SK-N-SH (cell line): ENCODE results near the gene FKBP6. TPM values are rescaled to one million over a fixed set of nuclear protein-coding genes. Genes with fewer than 3 reads are reported as not detected.

Experiments
- CTCF ChIA-PET: fragments of 300-600, 350-600 bp; formaldehyde crosslinking; extraction: SDS; loops from one replicate; lab custom pipeline; 2021; lab: Yijun Ruan, JAX
- POLR2A ChIA-PET: fragments of 350-600 bp; sonication (Branson Sonifier 250); formaldehyde crosslinking; extraction: SDS; loops from one replicate; lab custom pipeline; 2020; ENCODE audit warnings: antibody characterized with exemption, inconsistent platforms; lab: Yijun Ruan, JAX
- DNase-seq: peaks from one replicate; pipeline ENCODE4 v3.0.0; 2012
- H2AFZ ChIP-seq: fragments of 200-600 bp; sonication (generic); 2 replicates; pipeline ENCODE4 v1.8.1; 2016; ENCODE audit warnings: antibody characterized with exemption, mild to moderate bottlenecking, low read depth
- H3F3A ChIP-seq: fragments of 200-600 bp; sonication (generic); replicated peaks from 2 replicates; pipeline ENCODE3; 2016; ENCODE audit warnings: antibody characterized with exemption, mild to moderate bottlenecking; ENCODE audit not compliant: insufficient read depth
- H3K27ac ChIP-seq, 2 experiments: fragments of 200-500 bp in 1 of 2; fragments of 200-600 bp in 1 of 2; sonication (Bioruptor generic) in 1 of 2; sonication (generic), shearing (Covaris generic) in 1 of 2; 2 replicates each; pipeline versions ENCODE4 v1.5.1 to v1.6.1; 2014 to 2016; ENCODE audit warnings: low read depth in 2 of 2, inconsistent platforms in 1 of 2, low read length in 1 of 2, mild to moderate bottlenecking in 1 of 2, mixed read lengths in 1 of 2
- H3K27me3 ChIP-seq: fragments of 200-600 bp; sonication (generic), shearing (Covaris generic); 2 replicates; pipeline ENCODE4 v1.6.1; 2016; ENCODE audit warnings: mixed run types; ENCODE audit not compliant: insufficient read depth
- H3K36me3 ChIP-seq, 2 experiments: fragments of 200-500 bp in 1 of 2; fragments of 200-600 bp in 1 of 2; sonication (Bioruptor generic) in 1 of 2; sonication (generic) in 1 of 2; replicated peaks in 1 of 2; 2 replicates each; pipeline versions ENCODE3 to v1.5.1; 2014 to 2016; ENCODE audit warnings: low read length in 1 of 2, mild to moderate bottlenecking in 1 of 2; ENCODE audit not compliant: insufficient read depth in 2 of 2, control insufficient read depth in 1 of 2
- H3K4me1 ChIP-seq, 2 experiments: fragments of 200-500 bp in 1 of 2; fragments of 200-600 bp in 1 of 2; sonication (Bioruptor generic) in 1 of 2; sonication (generic), shearing (Covaris generic) in 1 of 2; 2 replicates each; pipeline versions ENCODE4 v1.5.1 to v1.6.1; 2014 to 2016; ENCODE audit warnings: low read depth in 1 of 2, low read length in 1 of 2, mixed run types in 1 of 2; ENCODE audit not compliant: insufficient read depth in 2 of 2, control insufficient read depth in 1 of 2
- H3K4me2 ChIP-seq: fragments of 200-600 bp; sonication (generic), shearing (Covaris generic); 2 replicates; pipeline ENCODE4 v1.6.1; 2017; ENCODE audit warnings: mixed run types
- H3K4me3 ChIP-seq, 2 experiments: fragments of 200-500 bp in 1 of 2; fragments of 200-600 bp in 1 of 2; sonication (Bioruptor generic) in 1 of 2; sonication (generic), shearing (Covaris generic) in 1 of 2; 2 replicates each; pipeline versions ENCODE4 v1.5.1 to v1.8.1; 2014 to 2016; ENCODE audit warnings: low read depth in 2 of 2, inconsistent platforms in 1 of 2, low read length in 1 of 2, mild to moderate bottlenecking in 1 of 2, mixed read lengths in 1 of 2, moderate library complexity in 1 of 2
- H3K79me2 ChIP-seq: fragments of 200-600 bp; sonication (generic); 2 replicates; pipeline ENCODE4 v1.8.1; 2017; ENCODE audit warnings: mild to moderate bottlenecking; ENCODE audit not compliant: insufficient read depth
- H3K9ac ChIP-seq: fragments of 200-600 bp; sonication (generic); 2 replicates; pipeline ENCODE4 v1.6.1; 2017; ENCODE audit warnings: mixed run types
- H3K9me2 ChIP-seq: fragments of 200-600 bp; sonication (generic); 2 replicates; pipeline ENCODE4 v1.6.1; 2017; ENCODE audit warnings: mixed run types
- H3K9me3 ChIP-seq: fragments of 200-600 bp; sonication (generic); 2 replicates; pipeline ENCODE4 v1.6.1; 2017; ENCODE audit warnings: mixed run types, mild to moderate bottlenecking, moderate library complexity
- H4K20me1 ChIP-seq: fragments of 200-600 bp; sonication (generic); 2 replicates; pipeline ENCODE4 v1.6.1; 2017; ENCODE audit warnings: mild to moderate bottlenecking, mixed run types; ENCODE audit not compliant: insufficient read depth
- CHD2 ChIP-seq: fragments of 150-350 bp; IDR thresholded peaks from 2 replicates; pipeline ENCODE4 v1.6.1; 2018; ENCODE audit warnings: low read length; ENCODE audit not compliant: partially characterized antibody
- CTCF ChIP-seq: fragments of 200-600 bp; sonication (generic); IDR thresholded peaks from 2 replicates; pipeline ENCODE4 v1.6.1; 2017; ENCODE audit warnings: antibody characterized with exemption, mild to moderate bottlenecking, moderate library complexity
- ELF1 ChIP-seq: IDR thresholded peaks from 2 replicates; pipeline ENCODE4 v1.4.0; 2012
- FOXJ3 ChIP-seq: sonication (generic); formaldehyde crosslinking; IDR thresholded peaks from 2 replicates; pipeline ENCODE4 v1.5.1; 2020; ENCODE audit warnings: mild to moderate bottlenecking, missing genetic modification reagents
- GABPA ChIP-seq: IDR thresholded peaks from 2 replicates; pipeline ENCODE4 v1.4.0; 2012; ENCODE audit warnings: low read depth, mild to moderate bottlenecking
- IRF3 ChIP-seq: fragments of 150-350 bp; IDR thresholded peaks from 2 replicates; pipeline ENCODE4 v1.6.1; 2016; ENCODE audit warnings: mild to moderate bottlenecking, low read depth, low read length
- JUND ChIP-seq: IDR thresholded peaks from 2 replicates; pipeline ENCODE4 v1.4.0; 2012
- MAX ChIP-seq: IDR thresholded peaks from 2 replicates; pipeline ENCODE4 v1.4.0; 2012; ENCODE audit warnings: low read depth
- MEF2A ChIP-seq: IDR thresholded peaks from 2 replicates; pipeline ENCODE4 v1.4.0; 2012; ENCODE audit warnings: low read depth, borderline replicate concordance
- MXI1 ChIP-seq: IDR thresholded peaks from 2 replicates; pipeline ENCODE4 v1.6.1; 2012; ENCODE audit warnings: mild to moderate bottlenecking, low read depth, low read length, improper control_type of control experiment
- NFIC ChIP-seq: IDR thresholded peaks from 2 replicates; pipeline ENCODE4 v1.4.0; 2012; ENCODE audit warnings: borderline replicate concordance
- NRF1 ChIP-seq: IDR thresholded peaks from 2 replicates; pipeline ENCODE4 v1.6.1; 2012; ENCODE audit warnings: low read depth, mild to moderate bottlenecking, low read length
- PBX3 ChIP-seq: IDR thresholded peaks from 2 replicates; pipeline ENCODE4; 2012
- RAD21 ChIP-seq: IDR thresholded peaks from 2 replicates; pipeline ENCODE4 v1.6.1; 2012; ENCODE audit warnings: mild to moderate bottlenecking, low read length
- RCOR1 ChIP-seq: fragments of 150-350 bp; IDR thresholded peaks from 2 replicates; pipeline ENCODE4 v1.6.1; 2017; ENCODE audit warnings: antibody characterized with exemption, low read length
- SIN3A ChIP-seq: IDR thresholded peaks from 2 replicates; pipeline ENCODE4 v1.6.1; 2012; ENCODE audit warnings: low read depth, mild to moderate bottlenecking, low read length, moderate library complexity, borderline replicate concordance
- SMC3 ChIP-seq: IDR thresholded peaks from 2 replicates; pipeline ENCODE4 v1.6.1; 2012; ENCODE audit warnings: low read depth, low read length, improper control_type of control experiment
- TAF1 ChIP-seq: IDR thresholded peaks from 2 replicates; pipeline ENCODE4 v1.6.1; 2012; ENCODE audit warnings: low read depth, mild to moderate bottlenecking, low read length, moderate library complexity, borderline replicate concordance
- TCF12 ChIP-seq: IDR thresholded peaks from 2 replicates; pipeline ENCODE4 v1.4.0; 2012
- TEAD4 ChIP-seq: IDR thresholded peaks from 2 replicates; pipeline ENCODE4 v1.4.0; 2012; ENCODE audit warnings: mild to moderate bottlenecking, borderline replicate concordance; ENCODE audit not compliant: insufficient read depth
- ZBTB33 ChIP-seq: IDR thresholded peaks from 2 replicates; pipeline ENCODE4 v1.4.0; 2012; ENCODE audit warnings: low read depth, borderline replicate concordance
- WGBS: methylation state at CpG from one replicate; pipeline ENCODE4 v1.1.6; 2017; ENCODE audit warnings: low lambda C conversion rate; 5-methylcytosine and 5-hydroxymethylcytosine counted together
- polyA plus RNA-seq, 3 experiments: library from polyadenylated mRNA; depleted of rRNA; stranded (reverse); fragments of >200 nt; gene quantifications; 2 replicates each; pipeline ENCODE4 v1.2.3, GENCODE V29; 2012

Gene FKBP6
- polyA plus RNA-seq, 1 of the 3 experiments (the other 2 are of a cell fraction), result not detected

GRCh38 chr7:73314271-73314670 is 13.7 kb upstream of the FKBP6 start:
- ChIA-PET POLR2A (no interaction called here), CTCF (interaction anchor here (4.0 to 4.3 kb wide), 2 partner anchors 10 to 138 kb away, joined by 18 to 24 read pairs; no protein-coding TSS in a partner anchor)
- Histone ChIP-seq H3K36me3 (no peaks in the 10 kb centered on the region), H3K4me2 (no peak overlapping the region), H3K79me2 (peaks cover 6% of the 10 kb centered on the region; the same call in 1 of the 2 replicates), H3K4me3 (no peak overlapping the region), H3K9ac (no peak overlapping the region), H3K9me2 (no peaks in the 10 kb centered on the region), H3K9me3 (no peaks in the 10 kb centered on the region), H2AFZ (no peak overlapping the region), H4K20me1 (no peaks in the 10 kb centered on the region), H3K27me3 (no peaks in the 10 kb centered on the region), H3K27ac (no peak overlapping the region), H3F3A (no peaks in the 10 kb centered on the region), H3K4me1 (peaks cover 0 to 2% of the 10 kb centered on the region in 2 experiments; a peak in 1 of 4 replicates)
- DNase-seq, result no peak
- WGBS, result 98% methylated on average over 5 of the region's 5 CpGs
- TF ChIP-seq GABPA, result no peak
- no peak for TF ChIP-seq CHD2
- TF ChIP-seq PBX3, result no peak
- no peak for TF ChIP-seq JUND
- no peak for TF ChIP-seq RAD21
- TF ChIP-seq MAX, result no peak
- TF ChIP-seq CTCF, result no peak
- TF ChIP-seq NRF1, result no peak
- TF ChIP-seq MXI1, result no peak
- no peak for TF ChIP-seq TCF12
- no peak for TF ChIP-seq FOXJ3 (CRISPR knock-in tag)
- no peak for TF ChIP-seq IRF3
- no peak for TF ChIP-seq TEAD4
- TF ChIP-seq, all 33 proteins: peak for 0

GRCh38 chr7:73316521-73316920 is 11.4 kb upstream of the FKBP6 start:
- POLR2A ChIA-PET, result no interaction called here
- Histone ChIP-seq H3K36me3 (no peaks in the 10 kb centered on the region), H3K4me2 (no peak overlapping the region), H3K9ac (no peak overlapping the region), H2AFZ (no peak overlapping the region), H3K4me3 (no peak overlapping the region), H3K27ac (no peak overlapping the region), H3K9me3 (no peaks in the 10 kb centered on the region), H3K4me1 (no peaks in the 10 kb centered on the region), H4K20me1 (no peaks in the 10 kb centered on the region), H3K9me2 (no peaks in the 10 kb centered on the region), H3K79me2 (no peaks in the 10 kb centered on the region), H3K27me3 (no peaks in the 10 kb centered on the region), H3F3A (no peaks in the 10 kb centered on the region)
- no peak for DNase-seq
- WGBS, result 76% methylated on average over 9 of the region's 9 CpGs
- CTCF ChIA-PET, result interaction anchor here (0.9 to 4.3 kb wide), 4 partner anchors 8 to 136 kb away, joined by 3 to 24 read pairs (median 12); no protein-coding TSS in a partner anchor
- TF ChIP-seq PBX3, result no peak
- TF ChIP-seq MEF2A, result no peak
- TF ChIP-seq ELF1, result no peak
- TF ChIP-seq NFIC, result no peak
- no peak for TF ChIP-seq RCOR1
- no peak for TF ChIP-seq TAF1
- no peak for TF ChIP-seq SMC3
- TF ChIP-seq GABPA, result no peak
- no peak for TF ChIP-seq ZBTB33
- TF ChIP-seq CHD2, result no peak
- no peak for TF ChIP-seq MAX
- no peak for TF ChIP-seq SIN3A
